ENCODE results near the gene TRIM8.

The TRIM8 gene

DNA sequence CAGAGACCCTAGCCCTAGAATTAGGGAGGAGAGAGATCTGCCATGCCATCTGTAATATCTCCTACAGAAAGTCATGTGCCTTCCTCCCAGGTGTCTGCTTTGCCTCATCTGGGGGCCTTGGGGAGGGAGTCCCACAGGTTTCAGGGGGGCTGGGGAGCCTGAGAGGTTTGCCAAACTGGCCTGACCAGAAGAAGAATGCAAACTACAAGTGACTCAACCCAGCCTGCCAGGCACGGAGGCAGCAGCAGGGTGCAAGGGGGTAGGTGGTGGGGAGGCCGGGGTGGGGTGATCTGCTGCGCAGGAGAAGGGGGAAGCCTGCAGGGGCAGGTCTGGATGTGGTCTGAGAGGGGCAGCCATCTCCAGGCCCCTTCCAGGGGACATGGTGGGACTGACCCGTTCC, 9.6 kb upstream of the TRIM8 start:
- no peak for FAIRE-seq

GRCh38 chr10:102635377-102635776, 8.9 kb upstream of the TRIM8 start:
- no peak for FAIRE-seq

- no peak for FAIRE-seq
These were observed 4.7 kb upstream of the TRIM8 start for GRCh38 chr10:102639537-102639936.

DNA sequence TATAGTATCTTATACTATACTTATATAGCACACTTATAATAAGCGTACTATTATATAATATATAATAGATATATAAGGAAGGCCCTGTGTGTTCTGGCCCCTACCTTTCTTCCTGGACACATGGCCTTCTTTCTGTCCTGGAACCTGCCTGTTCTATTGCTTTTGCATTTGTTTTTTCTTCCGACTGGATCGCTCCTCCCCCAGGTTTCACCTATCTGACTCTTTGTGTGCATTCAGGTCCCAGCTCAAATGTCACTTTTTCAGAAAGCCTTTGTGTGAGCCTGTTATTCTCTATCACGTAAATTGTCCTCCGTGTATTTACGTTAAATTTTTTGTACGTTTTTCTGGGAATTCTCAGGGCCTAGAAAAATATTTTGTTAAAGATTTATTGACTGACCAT, 2.9 kb upstream of the TRIM8 start:
- peak; percentile 5 for FAIRE-seq

DNA sequence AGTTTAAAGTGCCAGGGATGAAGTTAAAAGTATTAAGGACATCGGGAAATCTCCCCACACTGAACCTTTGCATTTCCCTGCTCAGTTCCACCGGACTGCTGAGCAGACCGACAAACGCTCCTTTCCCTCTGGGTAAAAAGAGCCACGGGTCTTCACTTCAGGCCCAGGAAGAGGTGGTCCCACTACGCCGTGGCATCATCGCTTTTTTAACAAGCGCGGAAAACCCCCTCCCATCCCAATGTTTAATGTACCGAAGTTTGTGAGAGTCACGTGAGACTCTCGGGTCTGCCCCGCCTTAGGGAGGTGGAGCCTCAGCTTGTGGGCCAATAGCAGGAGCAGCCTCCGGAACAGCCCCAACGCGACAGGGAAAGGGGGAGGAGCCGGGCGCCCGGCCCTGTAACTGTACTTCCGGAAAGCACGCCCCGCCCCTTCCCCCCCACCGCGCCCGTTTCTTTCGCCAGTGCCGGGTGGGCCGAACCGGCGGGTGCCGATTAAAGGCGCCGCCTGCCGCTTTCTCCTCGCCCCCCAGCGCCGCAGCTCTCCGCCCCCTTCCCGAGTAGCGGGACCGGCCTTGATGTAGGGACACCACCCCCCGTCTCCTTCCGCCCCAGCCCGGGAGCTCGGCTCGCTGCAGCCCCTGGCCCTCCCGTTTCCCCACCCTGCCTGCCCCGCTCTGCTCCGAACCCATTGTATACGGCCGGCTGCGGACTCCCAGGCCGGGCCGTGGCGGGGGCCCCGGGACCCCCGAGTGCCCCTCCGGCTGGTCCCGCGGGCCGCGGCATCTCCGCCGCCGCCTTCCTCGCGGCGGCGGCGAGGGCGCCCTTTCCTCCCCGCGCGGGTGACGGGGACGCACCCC, 2.2 kb upstream of the TRIM8 start:
- peak; percentile 68 for FAIRE-seq

GRCh38 chr10:102642736-102643335, 1.4 kb upstream of the TRIM8 start:
- no peak for FAIRE-seq

GRCh38 chr10:102643336-102644065, 778 bp upstream of the TRIM8 start:
- FAIRE-seq = no peak

DNA sequence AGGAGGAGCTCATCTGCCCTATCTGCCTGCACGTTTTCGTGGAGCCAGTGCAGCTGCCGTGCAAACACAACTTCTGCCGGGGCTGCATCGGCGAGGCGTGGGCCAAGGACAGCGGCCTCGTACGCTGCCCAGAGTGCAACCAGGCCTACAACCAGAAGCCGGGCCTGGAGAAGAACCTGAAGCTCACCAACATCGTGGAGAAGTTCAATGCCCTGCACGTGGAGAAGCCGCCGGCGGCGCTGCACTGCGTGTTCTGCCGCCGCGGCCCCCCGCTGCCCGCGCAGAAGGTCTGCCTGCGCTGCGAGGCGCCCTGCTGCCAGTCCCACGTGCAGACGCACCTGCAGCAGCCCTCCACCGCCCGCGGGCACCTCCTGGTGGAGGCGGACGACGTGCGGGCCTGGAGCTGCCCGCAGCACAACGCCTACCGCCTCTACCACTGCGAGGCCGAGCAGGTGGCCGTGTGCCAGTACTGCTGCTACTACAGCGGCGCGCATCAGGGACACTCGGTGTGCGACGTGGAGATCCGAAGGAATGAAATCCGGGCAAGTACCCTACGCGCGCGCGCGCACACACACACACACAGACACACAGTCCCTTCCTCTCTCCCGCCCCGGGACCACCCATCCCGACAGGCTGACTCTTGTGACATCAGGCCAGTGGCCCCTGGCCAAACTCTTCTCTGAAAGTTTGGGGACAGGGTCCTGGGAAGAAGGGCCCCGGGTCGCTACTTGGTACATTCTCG, 538 bp downstream of the TRIM8 start:
- no peak for FAIRE-seq

DNA sequence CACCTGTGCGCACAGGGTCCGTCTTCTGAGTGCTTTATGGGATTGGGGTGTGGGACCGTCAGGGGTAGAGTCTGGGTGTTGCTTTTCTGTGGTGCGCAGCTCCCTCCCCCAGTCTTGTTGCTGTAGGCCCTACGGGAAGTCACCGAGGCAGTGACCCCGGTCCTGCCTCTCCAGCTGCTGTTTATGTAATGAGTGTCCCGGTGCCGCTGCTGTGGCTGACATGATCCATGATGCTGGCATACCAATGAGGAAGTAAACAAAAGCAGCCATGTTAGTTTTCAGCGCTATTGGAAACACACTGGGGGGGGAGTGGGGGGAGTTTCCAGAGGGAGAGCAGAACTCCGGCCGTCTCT, 1.1 kb downstream of the TRIM8 start:
- no peak for FAIRE-seq

DNA sequence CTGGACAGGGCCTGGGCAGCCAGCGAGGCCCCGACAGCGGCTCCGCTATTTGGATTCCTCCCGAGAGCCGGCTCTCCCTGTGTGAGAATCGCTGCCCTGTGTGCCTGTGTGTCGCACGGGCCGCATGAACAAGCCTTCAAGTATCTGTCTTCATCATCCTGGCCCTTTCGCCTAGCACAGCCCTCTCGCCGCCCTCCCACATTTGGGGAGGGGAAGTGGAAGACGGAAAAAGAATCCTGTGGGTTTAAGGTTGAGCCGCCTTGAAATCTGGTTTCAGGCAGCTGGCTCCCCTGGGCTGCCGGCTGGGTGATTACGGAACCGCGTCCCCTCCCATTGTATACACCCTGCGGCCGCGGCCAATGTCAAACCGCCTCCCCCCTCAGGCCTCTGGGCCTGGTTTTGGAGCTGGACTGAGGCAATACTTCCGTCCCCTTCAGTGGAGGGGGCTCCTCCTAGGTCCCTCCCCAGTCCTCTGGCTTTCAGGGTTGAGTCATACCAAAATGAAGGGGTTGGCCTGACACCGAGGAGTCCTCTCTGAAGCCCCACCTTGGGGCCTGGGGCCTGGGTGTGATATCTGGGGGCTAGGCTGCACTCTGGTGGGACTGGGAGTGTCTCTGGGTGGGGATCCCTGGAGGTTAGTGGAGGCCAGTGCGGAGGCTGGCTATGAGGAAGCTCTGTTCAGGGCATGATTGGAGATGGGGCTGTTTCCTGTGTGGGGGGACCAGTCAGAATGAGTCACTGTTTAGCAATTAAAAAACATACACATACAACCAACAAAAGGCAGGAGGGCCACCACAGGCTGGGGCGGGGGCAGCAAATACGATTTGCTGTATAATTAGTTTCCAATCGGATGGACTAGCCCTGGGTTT, 1.7 kb downstream of the TRIM8 start:
- FAIRE-seq = no peak

- FAIRE-seq = no peak
These were observed 2.5 kb downstream of the TRIM8 start for GRCh38 chr10:102646610-102647442.

DNA sequence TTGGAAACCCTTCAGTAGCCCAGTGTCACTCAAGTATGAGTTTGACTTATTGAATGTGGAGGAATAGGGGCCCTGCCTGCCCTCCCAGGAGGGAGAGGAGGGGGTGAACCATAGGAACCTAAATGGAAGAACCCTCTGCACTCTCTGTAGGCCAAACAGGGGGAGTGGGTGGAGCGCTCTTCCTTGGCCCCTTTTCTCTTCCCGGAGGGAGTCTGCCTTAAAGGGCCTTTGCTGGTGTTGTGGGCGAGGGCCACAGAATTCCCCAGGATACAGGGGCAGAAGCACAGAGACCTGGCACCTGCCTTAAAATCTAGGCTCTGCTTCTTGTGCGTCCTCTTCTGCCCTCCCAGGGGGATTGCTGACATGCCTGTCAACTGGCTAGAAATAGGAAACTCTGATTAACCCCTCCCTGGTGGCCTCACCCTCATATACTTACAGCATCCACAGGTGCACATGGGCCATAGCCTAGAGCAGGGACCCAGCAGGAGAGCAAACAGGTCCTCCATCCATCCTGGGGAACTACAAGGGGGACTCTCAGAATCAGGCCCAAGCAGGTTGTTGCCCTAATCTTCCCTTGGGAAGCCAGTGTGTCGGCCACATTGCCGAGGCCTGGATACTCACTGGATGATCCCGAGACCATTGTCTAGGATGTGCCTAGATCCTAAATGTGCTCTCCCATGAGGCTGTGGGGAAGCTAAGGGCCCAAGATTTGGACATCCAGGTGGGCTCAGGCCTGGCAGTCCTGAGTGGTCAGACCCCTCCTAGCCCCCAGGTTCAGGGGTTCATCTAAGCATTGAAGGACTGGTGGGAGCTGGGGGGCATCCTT, 3.4 kb downstream of the TRIM8 start:
- FAIRE-seq = no peak

DNA sequence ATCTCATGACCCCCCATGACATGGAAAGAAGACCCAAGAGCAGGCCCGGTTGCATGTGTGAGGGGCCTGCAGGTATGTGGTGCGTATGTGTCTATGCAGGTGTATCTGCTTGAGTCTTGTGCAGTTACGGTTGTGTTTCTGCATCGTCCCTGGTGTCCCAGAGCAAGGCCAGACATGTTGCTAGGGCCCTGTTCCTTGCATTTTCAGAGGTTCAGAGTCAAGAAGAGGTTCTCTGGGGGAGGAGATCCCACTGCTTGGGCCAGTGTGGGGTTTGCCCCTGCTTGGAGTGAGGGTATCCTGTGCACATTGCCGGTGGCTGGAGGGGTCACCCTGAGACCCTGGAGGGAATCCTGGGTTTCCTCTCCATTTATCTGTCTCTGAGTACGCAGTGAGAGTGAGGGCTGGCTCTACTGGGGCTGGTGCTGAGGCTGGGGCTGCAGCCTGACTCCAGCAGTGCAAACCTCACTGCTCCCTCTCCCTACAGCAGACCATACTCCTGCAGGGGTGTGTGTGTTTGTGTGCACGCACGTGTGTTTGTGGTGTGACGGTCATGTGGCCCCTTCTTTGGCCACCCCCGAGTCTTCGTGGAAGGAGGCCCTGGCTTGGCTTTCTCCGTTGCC, 4.1 kb downstream of the TRIM8 start:
- FAIRE-seq = no peak

GRCh38 chr10:102648889-102649796, 4.9 kb downstream of the TRIM8 start:
- no peak for FAIRE-seq

GRCh38 chr10:102649797-102650654, 5.7 kb downstream of the TRIM8 start:
- FAIRE-seq = no peak

DNA sequence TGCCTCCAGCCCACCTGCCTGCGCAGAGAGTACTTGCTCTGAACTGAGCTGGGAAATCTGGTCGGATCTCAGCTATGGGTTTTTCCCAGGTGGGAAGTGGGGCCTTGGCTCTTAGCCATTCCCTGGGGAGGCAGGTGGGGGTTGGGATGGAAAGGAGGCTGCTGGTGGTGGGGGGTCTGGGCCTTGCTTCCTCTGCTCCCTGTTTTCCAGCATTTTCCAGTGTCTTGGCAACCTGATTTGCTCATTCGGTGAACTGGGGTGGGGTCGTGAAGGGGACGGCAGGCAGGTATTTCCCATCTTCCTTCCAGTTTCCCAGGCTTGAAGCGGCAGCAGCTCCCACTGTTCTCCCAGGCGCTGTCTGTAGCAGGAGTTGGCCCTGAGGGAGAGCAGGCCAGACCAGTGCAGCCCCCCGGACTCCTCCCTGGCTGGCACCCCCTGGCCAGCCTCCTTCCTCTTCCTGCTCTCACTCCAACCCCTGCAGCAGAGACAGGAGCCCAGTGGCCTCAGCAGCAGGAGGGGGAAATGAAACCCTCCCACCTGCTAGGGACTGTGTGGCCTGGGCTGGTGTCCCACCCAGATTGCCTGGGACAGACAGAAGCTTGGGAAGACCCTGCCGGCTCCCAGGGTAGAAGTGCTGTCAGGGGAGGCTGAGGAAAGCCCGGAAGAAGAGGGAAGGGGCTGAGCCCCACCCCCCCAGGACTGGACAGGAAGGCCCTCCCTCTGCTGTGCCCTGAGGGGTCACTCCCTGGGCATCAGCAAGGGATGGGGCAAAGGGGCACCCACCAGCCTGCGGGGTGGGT, 6.6 kb downstream of the TRIM8 start:
- FAIRE-seq = no peak

Measured in islet of Langerhans (tissue), 1 donor.